GM21737 (cell line): Measurements from ENCODE around the gene PCDHGA12.
"Not testable (repeated sequence)": the region's sequence is repeated elsewhere in the genome, so short reads cannot be mapped to it uniquely, and the experiment has no call there.

ENCODE experiments used
- ATAC-seq: cut with Tn5 transposase; IDR thresholded peaks from one replicate; pipeline ENCODE4 v1.9.1; 2021; ENCODE audit warnings: mild to moderate bottlenecking, moderate library complexity; ENCODE audit not compliant: unreplicated experiment

Gene PCDHGA12

DNA sequence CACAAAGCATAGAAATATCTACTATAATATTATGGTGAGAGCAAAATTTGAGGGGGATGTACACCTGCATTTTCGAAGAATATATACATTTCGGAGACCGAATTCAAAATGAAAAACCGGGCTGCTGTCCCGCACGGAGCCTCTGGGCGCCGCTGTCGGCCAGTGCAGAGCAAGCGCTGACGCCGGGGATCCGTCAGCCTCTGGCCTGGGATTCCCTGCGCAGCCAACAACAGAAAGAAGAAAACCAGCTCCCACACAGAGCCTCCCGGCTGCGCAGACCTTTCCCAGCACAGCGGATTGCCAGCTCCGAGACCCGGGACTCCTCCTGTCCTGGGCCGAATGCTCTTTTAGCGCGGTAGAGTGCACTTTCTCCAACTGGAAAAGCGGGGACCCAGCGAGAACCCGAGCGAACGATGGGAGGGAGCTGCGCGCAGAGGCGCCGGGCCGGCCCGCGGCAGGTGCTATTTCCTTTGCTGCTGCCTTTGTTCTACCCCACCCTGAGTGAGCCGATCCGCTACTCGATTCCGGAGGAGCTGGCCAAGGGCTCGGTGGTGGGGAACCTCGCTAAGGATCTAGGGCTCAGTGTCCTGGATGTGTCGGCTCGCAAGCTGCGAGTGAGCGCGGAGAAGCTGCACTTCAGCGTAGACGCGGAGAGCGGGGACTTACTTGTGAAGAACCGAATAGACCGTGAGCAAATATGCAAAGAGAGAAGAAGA is 22.4 kb upstream of the PCDHGA12 start, which contains the start of gene PCDHGB6:
Gene PCDHGB6 (plus strand): TSS at position 232 of the 716 bp plus-strand sequence. CDS start 182 bp downstream, at position 414.
- not testable (repeated sequence) for ATAC-seq

DNA sequence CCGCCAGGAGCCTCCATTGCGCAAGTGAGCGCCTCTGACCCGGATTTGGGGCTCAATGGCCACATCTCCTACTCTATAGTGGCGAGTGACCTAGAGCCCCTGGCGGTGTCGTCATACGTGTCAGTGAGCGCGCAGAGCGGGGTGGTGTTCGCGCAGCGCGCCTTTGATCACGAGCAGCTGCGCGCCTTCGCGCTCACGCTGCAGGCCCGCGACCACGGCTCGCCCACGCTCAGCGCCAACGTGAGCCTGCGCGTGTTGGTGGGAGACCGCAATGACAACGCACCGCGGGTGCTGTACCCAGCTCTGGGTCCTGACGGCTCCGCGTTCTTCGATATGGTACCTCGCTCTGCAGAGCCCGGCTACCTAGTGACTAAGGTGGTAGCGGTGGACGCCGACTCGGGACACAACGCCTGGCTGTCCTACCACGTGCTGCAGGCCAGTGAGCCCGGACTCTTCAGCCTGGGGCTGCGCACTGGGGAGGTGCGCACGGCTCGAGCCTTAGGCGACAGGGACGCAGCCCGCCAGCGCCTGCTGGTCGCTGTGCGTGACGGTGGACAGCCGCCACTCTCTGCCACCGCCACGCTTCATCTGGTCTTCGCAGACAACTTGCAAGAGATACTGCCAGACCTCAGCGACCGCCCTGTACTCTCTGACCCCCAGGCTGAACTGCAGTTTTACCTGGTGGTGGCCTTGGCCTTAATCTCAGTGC is 20.6 kb upstream of the PCDHGA12 start:
- no peak for ATAC-seq

DNA sequence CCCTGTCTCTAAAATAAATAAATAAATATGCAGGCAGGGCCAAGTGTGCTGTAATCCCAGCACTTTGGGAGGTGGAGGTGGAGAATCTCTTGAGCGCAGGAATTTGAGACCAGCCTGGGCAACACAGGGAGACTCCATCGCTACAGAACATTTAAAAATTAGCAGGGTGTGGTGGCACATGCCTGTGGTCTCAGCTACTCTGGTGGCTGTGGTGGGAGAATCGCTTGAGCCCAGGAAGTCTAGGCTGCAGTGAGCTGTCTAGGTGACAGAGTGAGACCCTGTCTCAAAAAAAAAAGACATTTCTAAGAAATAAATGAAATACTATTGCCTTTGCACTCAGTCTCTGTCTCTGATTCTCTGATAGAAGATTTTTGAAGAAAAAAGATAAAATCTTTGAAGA is 18.7 kb upstream of the PCDHGA12 start:
- no peak for ATAC-seq

DNA sequence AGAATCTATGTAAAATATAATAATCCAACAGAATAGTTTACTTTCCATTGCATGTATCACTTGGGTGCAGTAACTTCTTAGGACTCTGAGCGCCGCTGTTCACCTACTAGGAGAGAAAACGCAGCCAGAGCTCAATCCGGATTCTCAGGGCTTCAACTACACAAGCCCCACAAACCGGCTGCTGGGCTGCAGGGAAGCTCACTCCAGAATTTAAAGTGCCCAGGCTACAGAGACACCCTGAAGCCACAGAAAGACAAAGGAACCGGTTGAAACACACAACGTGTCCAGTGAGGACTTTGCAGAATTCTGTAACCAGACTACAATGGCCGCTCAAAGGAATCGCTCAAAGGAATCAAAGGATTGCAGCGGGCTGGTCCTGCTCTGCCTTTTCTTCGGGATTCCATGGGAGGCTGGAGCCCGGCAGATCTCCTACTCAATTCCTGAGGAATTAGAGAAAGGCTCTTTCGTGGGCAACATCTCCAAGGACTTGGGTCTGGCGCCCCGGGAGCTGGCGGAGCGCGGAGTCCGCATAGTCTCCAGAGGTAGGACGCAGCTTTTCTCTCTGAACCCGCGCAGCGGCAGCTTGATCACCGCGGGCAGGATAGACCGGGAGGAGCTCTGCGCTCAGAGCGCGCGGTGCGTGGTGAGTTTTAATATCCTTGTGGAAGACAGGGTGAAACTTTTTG is 17.3 kb upstream of the PCDHGA12 start, which contains the start of gene PCDHGA10:
Gene PCDHGA10 (plus strand): TSS at position 134 of the 686 bp plus-strand sequence. CDS start 189 bp downstream, at position 323.
- ATAC-seq: peak; percentile 62

DNA sequence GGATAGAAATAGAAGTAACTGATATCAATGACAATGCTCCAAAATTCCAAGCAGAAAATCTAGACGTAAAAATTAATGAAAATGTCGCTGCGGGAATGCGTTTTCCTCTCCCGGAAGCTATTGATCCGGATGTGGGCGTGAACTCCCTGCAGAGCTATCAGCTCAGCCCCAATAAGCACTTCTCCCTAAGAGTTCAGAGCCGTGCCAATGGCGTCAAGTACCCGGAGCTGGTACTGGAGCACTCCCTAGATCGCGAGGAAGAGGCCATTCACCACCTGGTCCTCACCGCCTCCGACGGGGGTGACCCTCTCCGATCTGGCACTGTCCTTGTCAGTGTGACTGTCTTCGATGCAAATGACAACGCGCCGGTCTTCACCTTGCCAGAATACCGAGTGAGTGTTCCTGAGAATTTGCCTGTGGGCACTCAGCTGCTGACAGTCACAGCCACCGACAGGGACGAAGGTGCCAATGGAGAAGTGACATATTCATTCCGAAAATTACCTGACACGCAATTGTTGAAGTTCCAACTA is 16.7 kb upstream of the PCDHGA12 start:
- ATAC-seq: no peak

DNA sequence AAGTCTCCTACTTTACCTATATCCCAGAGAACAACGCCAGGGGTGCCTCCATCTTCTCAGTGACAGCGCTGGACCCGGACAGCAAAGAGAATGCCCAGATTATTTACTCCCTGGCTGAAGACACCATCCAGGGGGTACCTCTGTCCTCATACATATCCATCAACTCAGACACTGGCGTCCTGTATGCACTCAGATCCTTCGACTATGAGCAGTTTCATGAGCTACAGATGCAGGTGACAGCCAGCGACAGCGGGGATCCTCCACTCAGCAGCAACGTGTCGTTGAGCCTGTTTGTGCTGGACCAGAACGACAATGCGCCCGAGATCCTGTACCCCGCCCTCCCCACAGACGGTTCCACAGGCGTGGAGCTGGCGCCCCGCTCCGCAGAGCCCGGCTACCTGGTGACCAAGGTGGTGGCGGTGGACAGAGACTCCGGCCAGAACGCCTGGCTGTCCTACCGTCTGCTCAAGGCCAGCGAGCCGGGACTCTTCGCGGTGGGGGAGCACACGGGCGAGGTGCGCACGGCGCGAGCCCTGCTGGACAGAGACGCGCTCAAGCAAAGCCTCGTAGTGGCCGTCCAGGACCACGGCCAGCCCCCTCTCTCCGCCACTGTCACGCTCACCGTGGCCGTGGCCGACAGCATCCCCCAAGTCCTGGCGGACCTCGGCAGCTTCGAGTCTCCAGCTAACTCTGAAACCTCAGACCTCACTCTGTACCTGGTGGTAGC is 15.6 kb upstream of the PCDHGA12 start:
- not testable (repeated sequence) for ATAC-seq

DNA sequence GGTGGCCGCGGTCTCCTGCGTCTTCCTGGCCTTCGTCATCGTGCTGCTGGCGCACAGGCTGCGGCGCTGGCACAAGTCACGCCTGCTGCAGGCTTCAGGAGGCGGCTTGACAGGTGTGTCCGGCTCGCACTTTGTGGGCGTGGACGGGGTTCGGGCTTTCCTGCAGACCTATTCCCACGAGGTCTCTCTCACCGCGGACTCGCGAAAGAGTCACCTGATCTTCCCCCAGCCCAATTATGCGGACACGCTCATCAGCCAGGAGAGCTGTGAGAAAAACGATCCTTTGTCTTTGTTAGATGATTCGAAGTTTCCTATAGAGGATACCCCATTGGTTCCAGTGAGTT is 15.1 kb upstream of the PCDHGA12 start:
- not testable (repeated sequence) for ATAC-seq

DNA sequence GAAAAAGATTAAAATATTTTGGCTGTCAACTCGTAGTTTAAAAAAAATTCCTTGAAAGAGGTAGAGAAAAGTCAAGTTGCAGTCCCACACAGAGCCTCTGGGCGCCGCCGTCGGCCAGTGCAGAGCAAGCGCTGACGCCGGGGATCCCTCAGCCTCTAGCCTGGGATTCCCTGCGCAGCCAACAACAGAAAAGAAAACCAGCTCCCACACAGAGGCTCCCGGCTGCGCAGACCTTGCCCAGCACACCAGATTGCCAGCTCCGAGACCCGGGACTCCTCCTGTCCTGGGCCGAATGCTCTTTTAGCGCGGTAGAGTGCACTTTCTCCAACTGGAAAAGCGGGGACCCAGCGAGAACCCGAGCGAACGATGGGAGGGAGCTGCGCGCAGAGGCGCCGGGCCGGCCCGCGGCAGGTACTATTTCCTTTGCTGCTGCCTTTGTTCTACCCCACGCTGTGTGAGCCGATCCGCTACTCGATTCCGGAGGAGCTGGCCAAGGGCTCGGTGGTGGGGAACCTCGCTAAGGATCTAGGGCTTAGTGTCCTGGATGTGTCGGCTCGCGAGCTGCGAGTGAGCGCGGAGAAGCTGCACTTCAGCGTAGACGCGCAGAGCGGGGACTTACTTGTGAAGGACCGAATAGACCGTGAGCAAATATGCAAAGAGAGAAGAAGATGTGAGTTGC is 12.7 kb upstream of the PCDHGA12 start, which contains the start of gene PCDHGB7:
Gene PCDHGB7 (plus strand): TSS at position 184 of the 679 bp plus-strand sequence. CDS start 183 bp downstream, at position 367.
- peak; percentile 87 for ATAC-seq

DNA sequence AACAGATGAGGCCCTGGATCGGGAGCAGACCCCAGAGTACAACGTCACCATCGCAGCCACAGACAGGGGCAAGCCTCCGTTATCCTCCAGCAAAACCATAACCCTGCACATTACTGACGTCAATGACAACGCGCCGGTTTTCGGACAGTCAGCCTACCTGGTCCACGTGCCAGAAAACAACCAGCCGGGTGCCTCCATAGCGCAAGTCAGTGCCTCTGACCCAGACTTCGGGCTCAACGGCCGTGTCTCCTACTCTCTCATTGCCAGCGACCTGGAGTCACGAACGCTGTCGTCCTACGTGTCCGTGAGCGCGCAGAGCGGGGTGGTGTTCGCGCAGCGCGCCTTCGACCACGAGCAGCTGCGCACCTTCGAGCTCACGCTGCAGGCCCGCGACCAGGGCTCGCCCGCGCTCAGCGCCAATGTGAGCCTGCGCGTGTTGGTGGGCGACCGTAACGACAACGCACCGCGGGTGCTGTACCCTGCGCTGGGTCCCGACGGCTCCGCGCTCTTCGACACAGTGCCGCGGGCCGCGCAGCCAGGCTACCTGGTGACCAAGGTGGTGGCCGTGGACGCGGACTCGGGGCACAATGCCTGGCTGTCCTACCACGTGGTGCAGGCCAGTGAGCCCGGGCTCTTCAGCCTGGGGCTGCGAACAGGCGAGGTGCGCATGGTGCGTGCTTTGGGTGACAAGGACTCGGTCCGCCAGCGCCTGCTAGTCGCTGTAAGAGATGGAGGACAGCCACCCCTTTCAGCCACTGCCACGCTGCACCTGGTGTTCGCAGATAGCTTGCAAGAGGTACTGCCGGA is 11.0 kb upstream of the PCDHGA12 start:
- ATAC-seq: no peak

DNA sequence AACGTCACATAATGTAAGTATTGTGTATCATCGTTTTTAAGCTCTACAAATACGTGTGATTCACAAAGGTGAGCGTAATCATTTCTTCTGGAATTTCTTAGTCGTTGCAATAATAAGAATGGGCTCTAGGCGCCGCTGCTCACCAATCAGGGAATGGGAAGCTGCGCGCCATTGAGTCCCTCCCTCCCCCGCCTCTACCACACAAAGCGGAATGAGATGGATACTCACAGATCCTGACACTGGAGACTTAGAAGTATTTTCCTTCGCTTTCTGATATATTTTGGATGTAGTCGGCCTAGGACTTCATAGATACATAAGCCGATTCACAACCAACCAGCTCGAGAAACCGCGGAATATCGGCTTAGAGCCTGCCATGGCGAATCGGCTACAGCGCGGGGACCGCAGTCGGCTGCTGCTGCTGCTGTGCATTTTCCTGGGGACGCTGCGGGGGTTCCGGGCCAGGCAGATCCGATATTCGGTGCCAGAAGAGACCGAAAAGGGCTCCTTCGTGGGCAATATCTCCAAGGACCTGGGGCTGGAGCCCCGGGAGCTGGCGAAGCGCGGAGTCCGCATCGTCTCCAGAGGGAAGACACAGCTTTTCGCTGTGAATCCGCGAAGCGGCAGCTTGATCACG is 9.3 kb upstream of the PCDHGA12 start, which contains the start of gene PCDHGA11:
Gene PCDHGA11 (plus strand): TSS at position 197 of the 634 bp plus-strand sequence. CDS start 177 bp downstream, at position 374.
- ATAC-seq: no peak

DNA sequence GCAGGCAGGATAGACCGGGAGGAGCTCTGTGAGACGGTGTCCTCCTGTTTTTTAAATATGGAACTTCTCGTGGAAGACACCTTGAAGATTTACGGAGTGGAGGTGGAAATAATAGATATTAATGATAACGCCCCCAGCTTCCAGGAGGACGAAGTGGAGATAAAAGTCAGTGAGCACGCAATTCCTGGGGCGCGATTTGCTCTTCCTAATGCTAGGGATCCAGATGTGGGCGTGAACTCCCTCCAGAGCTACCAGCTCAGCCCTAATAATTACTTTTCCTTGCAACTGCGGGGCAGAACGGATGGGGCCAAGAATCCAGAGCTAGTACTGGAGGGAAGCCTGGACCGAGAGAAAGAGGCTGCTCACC is 8.8 kb upstream of the PCDHGA12 start:
- no peak for ATAC-seq

DNA sequence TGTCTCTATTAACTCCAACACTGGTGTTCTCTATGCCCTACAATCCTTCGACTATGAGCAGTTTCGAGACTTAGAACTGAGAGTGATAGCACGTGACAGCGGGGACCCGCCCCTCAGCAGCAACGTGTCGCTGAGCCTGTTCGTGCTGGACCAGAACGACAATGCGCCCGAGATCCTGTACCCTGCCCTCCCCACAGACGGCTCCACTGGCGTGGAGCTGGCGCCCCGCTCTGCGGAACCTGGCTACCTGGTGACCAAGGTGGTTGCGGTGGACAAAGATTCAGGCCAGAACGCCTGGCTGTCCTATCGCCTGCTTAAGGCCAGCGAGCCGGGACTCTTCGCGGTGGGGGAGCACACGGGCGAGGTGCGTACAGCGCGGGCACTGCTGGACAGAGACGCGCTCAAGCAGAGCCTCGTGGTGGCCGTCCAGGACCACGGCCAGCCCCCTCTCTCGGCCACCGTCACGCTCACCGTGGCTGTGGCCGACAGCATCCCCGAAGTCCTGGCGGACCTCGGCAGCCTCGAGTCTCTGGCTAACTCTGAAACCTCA is 7.5 kb upstream of the PCDHGA12 start:
- no peak for ATAC-seq

DNA sequence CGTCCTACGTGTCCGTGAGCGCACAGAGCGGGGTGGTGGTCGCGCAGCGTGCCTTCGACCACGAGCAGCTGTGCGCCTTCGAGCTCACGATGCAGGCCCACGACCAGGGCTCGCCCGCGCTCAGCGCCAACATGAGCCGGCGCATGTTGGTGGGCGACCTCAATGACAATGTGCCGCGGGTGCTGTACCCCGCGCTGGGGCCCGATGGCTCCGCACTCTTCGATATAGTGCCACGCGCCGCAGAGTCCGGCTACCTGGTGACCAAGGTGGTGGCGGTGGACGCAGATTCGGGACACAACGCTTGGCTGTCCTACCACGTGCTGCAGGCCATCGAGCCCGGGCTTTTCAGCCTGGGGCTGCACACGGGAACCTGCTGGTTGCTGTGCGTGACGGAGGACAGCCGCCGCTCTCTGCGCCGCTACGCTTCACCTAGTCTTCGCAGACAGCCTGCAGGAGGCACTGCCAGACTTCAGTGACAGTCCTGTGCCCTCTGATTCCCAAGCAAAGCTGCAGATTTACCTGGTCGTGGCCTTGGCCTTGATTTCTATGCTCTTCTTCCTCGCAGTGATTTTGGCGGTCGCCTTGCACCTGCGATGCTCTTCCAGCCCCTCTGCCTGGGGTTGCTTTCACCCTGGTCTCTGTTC is 2.4 kb upstream of the PCDHGA12 start:
- no peak for ATAC-seq

DNA sequence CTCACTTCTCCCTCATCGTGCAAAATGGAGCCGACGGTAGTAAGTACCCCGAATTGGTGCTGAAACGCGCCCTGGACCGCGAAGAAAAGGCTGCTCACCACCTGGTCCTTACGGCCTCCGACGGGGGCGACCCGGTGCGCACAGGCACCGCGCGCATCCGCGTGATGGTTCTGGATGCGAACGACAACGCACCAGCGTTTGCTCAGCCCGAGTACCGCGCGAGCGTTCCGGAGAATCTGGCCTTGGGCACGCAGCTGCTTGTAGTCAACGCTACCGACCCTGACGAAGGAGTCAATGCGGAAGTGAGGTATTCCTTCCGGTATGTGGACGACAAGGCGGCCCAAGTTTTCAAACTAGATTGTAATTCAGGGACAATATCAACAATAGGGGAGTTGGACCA is 979 bp downstream of the PCDHGA12 start:
- ATAC-seq: no peak

DNA sequence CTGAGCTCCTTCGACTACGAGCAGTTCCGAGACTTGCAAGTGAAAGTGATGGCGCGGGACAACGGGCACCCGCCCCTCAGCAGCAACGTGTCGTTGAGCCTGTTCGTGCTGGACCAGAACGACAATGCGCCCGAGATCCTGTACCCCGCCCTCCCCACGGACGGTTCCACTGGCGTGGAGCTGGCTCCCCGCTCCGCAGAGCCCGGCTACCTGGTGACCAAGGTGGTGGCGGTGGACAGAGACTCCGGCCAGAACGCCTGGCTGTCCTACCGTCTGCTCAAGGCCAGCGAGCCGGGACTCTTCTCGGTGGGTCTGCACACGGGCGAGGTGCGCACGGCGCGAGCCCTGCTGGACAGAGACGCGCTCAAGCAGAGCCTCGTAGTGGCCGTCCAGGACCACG is 2.0 kb downstream of the PCDHGA12 start:
- ATAC-seq: not testable (repeated sequence)

DNA sequence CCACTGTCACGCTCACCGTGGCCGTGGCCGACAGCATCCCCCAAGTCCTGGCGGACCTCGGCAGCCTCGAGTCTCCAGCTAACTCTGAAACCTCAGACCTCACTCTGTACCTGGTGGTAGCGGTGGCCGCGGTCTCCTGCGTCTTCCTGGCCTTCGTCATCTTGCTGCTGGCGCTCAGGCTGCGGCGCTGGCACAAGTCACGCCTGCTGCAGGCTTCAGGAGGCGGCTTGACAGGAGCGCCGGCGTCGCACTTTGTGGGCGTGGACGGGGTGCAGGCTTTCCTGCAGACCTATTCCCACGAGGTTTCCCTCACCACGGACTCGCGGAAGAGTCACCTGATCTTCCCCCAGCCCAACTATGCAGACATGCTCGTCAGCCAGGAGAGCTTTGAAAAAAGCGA is 2.4 kb downstream of the PCDHGA12 start:
- not testable (repeated sequence) for ATAC-seq

DNA sequence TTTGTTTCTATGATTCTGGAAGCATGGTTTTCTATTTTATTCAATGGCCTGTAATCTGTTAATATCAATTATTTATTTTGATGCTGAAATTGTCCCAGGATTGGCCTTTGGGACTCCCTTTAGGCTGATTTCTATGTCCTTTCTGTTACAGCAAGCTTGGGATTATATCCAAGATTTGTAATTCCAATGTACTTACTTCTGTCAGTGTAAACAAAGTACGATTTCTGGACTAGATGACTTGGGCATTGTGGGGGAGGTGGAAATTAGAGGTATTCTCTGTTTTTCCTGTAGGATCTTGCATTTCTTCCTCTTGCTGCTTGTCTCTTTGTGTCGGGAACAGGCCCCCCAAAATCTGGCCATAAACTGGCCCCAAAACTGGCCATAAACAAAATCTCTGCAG is 3.7 kb downstream of the PCDHGA12 start:
- no peak for ATAC-seq

DNA sequence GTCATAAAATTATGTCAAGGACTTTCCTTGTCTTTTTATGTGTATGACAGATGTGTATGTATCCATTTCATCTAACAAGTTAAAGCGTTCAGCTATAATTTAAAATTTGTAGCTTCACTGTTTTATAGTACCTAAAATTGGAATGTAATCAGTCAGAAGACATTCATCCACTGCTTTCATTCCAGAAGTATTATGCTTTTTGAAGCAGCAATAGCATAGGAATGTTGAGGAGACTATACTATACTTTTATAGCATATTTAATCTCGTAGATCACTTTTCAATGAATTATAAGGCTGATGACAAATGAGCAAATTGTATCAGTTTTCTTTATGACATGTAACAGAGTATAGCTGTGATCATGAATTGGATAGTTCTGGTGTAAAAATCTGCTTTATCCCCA is 6.9 kb downstream of the PCDHGA12 start:
- no peak for ATAC-seq
